NCI-H1694 treated with DMSO at 0.1 percent for 48 hours (cell line): ENCODE data around the gene SPDYE1.
"Not testable (repeated sequence)": the region's sequence is repeated elsewhere in the genome, so short reads cannot be mapped to it uniquely, and the experiment has no call there.

Experiments
- DNase-seq: peaks from one replicate; lab custom pipeline; 2025; lab: John Stamatoyannopoulos, UW

SPDYE1 gene

GRCh38 chr7:43992896-43993295 lies 4.8 kb upstream of the SPDYE1 start:
- DNase-seq: not testable (repeated sequence)

GRCh38 chr7:43994681-43995080 lies 3.0 kb upstream of the SPDYE1 start:
- not testable (repeated sequence) for DNase-seq

- DNase-seq: not testable (repeated sequence)
Measured at GRCh38 chr7:44012081-44012480, 14.4 kb downstream of the SPDYE1 start.

- not testable (repeated sequence) for DNase-seq
Measured at GRCh38 chr7:44015090-44015489, 17.4 kb downstream of the SPDYE1 start.

- peak; percentile 94 for DNase-seq
Measured at GRCh38 chr7:44018857-44019807, 21.4 kb downstream of the SPDYE1 start.

- not testable (repeated sequence) for DNase-seq
Measured at GRCh38 chr7:44019825-44020224, 22.1 kb downstream of the SPDYE1 start.

GRCh38 chr7:44022069-44022468 lies 24.4 kb downstream of the SPDYE1 start:
- DNase-seq: not testable (repeated sequence)

- not testable (repeated sequence) for DNase-seq
Measured at GRCh38 chr7:44022796-44023467, 25.2 kb downstream of the SPDYE1 start.

GRCh38 chr7:44029433-44029832 lies 31.7 kb downstream of the SPDYE1 start:
- DNase-seq: not testable (repeated sequence)

GRCh38 chr7:44030029-44030428 lies 32.3 kb downstream of the SPDYE1 start:
- DNase-seq: not testable (repeated sequence)

GRCh38 chr7:44031319-44031718 lies 33.6 kb downstream of the SPDYE1 start:
- not testable (repeated sequence) for DNase-seq

GRCh38 chr7:44032031-44032430 lies 34.3 kb downstream of the SPDYE1 start:
- DNase-seq: not testable (repeated sequence)

GRCh38 chr7:44033971-44034844 lies 36.5 kb downstream of the SPDYE1 start:
- DNase-seq: not testable (repeated sequence)

GRCh38 chr7:44036364-44036763 lies 38.7 kb downstream of the SPDYE1 start:
- not testable (repeated sequence) for DNase-seq

GRCh38 chr7:44037951-44038350 lies 40.3 kb downstream of the SPDYE1 start:
- DNase-seq: not testable (repeated sequence)

- not testable (repeated sequence) for DNase-seq
Measured at GRCh38 chr7:44038553-44038952, 40.9 kb downstream of the SPDYE1 start.

GRCh38 chr7:44038961-44039558 lies 41.4 kb downstream of the SPDYE1 start:
- not testable (repeated sequence) for DNase-seq

- not testable (repeated sequence) for DNase-seq
Measured at GRCh38 chr7:44039800-44040492, 42.2 kb downstream of the SPDYE1 start.

- not testable (repeated sequence) for DNase-seq
Measured at GRCh38 chr7:44040493-44040891, 42.8 kb downstream of the SPDYE1 start.

GRCh38 chr7:44042221-44042620 lies 44.5 kb downstream of the SPDYE1 start:
- no peak for DNase-seq

- no peak for DNase-seq
Measured at GRCh38 chr7:44043902-44044301, 46.2 kb downstream of the SPDYE1 start.
